Immature natural killer cell (primary cell): Measurements from ENCODE around the gene DDX5. TPM values are rescaled to one million over a fixed set of nuclear protein-coding genes. Genes with fewer than 3 reads are reported as not detected.
A peak's percentile ranks its signal among the peaks of the same experiment; 100 is the strongest.

Source experiments
- DNase-seq, 3 donors: peaks; one replicate each; pipeline ENCODE4 v3.0.0; 2022; ENCODE audit warnings: mixed read lengths in 1 of 3
- H3K27ac Mint-ChIP-seq, 6 donors: one replicate each; pipeline ENCODE4 v1.8.0; 2020; ENCODE audit warnings: mixed read lengths in 6 of 6, mild to moderate bottlenecking in 5 of 6, inconsistent platforms in 4 of 6, moderate library complexity in 3 of 6
- H3K27me3 Mint-ChIP-seq, 3 donors: one replicate each; pipeline ENCODE4 v1.8.0; 2020 to 2021; ENCODE audit warnings: low read depth in 3 of 3, mild to moderate bottlenecking in 3 of 3, mixed read lengths in 3 of 3, moderate library complexity in 3 of 3, inconsistent platforms in 1 of 3
- H3K36me3 Mint-ChIP-seq, 3 donors: one replicate each; pipeline ENCODE4 v1.8.0; 2020; ENCODE audit warnings: mixed read lengths in 3 of 3, inconsistent platforms in 2 of 3, mild to moderate bottlenecking in 2 of 3
- H3K4me1 Mint-ChIP-seq, 2 donors: one replicate each; pipeline ENCODE4 v1.8.0; 2020; ENCODE audit warnings: inconsistent platforms in 2 of 2, mild to moderate bottlenecking in 2 of 2, mixed read lengths in 2 of 2, moderate library complexity in 1 of 2
- H3K4me3 Mint-ChIP-seq, 5 donors: one replicate each; pipeline ENCODE4 v1.8.0; 2020; ENCODE audit warnings: mild to moderate bottlenecking in 5 of 5, mixed read lengths in 5 of 5, inconsistent platforms in 3 of 5, moderate library complexity in 3 of 5
- H3K9me3 Mint-ChIP-seq, 6 donors: one replicate each; pipeline ENCODE4 v1.8.0; 2020; ENCODE audit warnings: mild to moderate bottlenecking in 6 of 6, mixed read lengths in 6 of 6, inconsistent platforms in 4 of 6, moderate library complexity in 3 of 6
- polyA plus RNA-seq, 3 donors: library from polyadenylated mRNA; unstranded; fragments of 300-500 nt; fragmentation: Illumina TruSeq; gene quantifications; one replicate each; pipeline ENCODE4 v1.2.3, GENCODE V29; 2021

DDX5 gene
- polyA plus RNA-seq, 3 donors from 2014 or later: 902 to 1,477 (median 1,071) TPM

GRCh38 chr17:64532409-64532808 lies 26.3 kb upstream of the DDX5 start:
- Mint-ChIP-seq H3K27ac (peak overlapping the region in 2 of 6 donors; percentile 21 to 34), H3K27me3 (peaks cover 0 to 1% (median 0%) of the 10 kb centered on the region in 3 donors), H3K4me3 (no peak overlapping the region), H3K36me3 (peaks cover 16 to 55% (median 40%) of the 10 kb centered on the region in 3 donors), H3K9me3 (no peaks in the 10 kb centered on the region), H3K4me1 (no peaks in the 10 kb centered on the region)
- no peak for DNase-seq

DNA sequence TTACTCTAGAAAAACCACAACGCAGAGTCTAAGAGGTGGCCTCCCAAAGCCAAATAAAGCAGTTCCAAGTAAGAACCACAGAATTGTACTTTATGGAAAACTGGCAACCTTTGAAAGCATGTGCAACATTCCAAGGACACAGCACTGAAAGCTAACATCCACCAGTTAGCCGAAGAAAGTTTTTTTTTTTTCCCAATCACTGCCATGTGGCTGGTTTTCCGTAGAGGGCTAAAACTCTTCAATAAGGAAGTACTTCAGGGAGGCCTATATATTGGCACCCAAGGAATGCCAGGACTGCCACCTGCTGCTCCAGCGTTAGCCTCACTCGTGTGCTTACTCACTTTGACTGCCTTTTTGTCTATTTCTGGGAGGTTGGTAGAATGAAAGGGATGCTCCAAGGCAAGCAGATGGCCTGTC lies 25.9 kb upstream of the DDX5 start:
- Mint-ChIP-seq H3K4me3 (no peak overlapping the region), H3K4me1 (no peaks in the 10 kb centered on the region), H3K27me3 (peaks cover 0 to 1% (median 0%) of the 10 kb centered on the region in 3 donors), H3K36me3 (peaks cover 12 to 55% (median 40%) of the 10 kb centered on the region in 3 donors), H3K27ac (peak overlapping the region in 2 of 6 donors; percentile 10 to 21), H3K9me3 (no peaks in the 10 kb centered on the region)
- DNase-seq: no peak

- Mint-ChIP-seq H3K36me3 (peaks cover 17 to 64% (median 50%) of the 10 kb centered on the region in 3 donors), H3K27me3 (peaks cover 0 to 1% (median 0%) of the 10 kb centered on the region in 3 donors), H3K4me1 (no peaks in the 10 kb centered on the region), H3K27ac (no peak overlapping the region), H3K9me3 (no peaks in the 10 kb centered on the region), H3K4me3 (no peak overlapping the region)
- DNase-seq: no peak
Observed at GRCh38 chr17:64529221-64529620, 23.1 kb upstream of the DDX5 start.

DNA sequence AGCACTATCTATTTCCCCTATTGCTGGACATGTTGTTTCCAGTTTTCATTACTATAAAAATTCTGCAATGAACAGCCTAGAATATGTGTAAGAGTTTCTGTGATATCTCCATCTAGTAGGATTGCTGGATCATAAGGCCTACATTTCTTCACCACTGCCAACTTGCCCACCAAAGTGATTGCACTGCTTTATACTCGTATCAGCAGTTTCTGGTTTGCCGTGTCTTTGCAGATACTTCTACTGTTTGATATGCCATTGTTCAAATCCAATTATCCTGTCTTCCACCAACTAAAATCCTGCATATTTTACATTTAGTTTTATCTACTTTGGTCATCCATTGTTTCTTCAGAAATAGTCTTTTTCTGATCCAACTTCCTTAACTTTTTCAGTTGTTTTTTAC lies 21.8 kb upstream of the DDX5 start:
- no peak overlapping the region for H3K4me3 Mint-ChIP-seq
- peaks cover 0 to 2% (median 0%) of the 10 kb centered on the region in 3 donors for H3K27me3 Mint-ChIP-seq
- no peaks in the 10 kb centered on the region for H3K9me3 Mint-ChIP-seq
- H3K36me3 Mint-ChIP-seq: peaks cover 21 to 66% (median 51%) of the 10 kb centered on the region in 3 donors
- H3K4me1 Mint-ChIP-seq: peaks cover 0 to 6% of the 10 kb centered on the region in 2 donors
- no peak for DNase-seq
- no peak overlapping the region for H3K27ac Mint-ChIP-seq

GRCh38 chr17:64520359-64520758 lies 14.3 kb upstream of the DDX5 start:
- H3K9me3 Mint-ChIP-seq: no peaks in the 10 kb centered on the region
- H3K27ac Mint-ChIP-seq: no peak overlapping the region
- peaks cover 24 to 31% (median 27%) of the 10 kb centered on the region in 3 donors for H3K36me3 Mint-ChIP-seq
- peaks cover 0 to 1% (median 0%) of the 10 kb centered on the region in 3 donors for H3K27me3 Mint-ChIP-seq
- H3K4me3 Mint-ChIP-seq: no peak overlapping the region
- no peak for DNase-seq
- peaks cover 0 to 19% of the 10 kb centered on the region in 2 donors for H3K4me1 Mint-ChIP-seq

DNA sequence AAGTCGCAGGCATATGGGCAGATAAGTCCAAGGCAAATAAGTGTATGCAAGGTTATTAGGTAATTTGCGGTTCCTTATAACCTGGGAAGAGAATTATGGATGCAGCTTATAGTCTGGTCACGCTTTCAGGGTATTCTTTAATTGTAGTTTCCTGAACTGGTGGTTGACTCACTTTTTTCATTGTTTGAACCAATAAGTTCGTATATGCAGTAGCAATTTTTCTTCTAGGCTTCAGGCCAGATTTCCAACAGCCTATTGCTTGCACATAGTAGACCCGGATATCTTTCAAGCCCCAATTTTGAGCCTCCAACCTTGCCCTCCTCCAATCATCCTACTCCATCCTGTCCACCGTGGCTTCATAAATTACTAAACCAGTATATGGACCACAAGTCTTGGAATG lies 13.5 kb upstream of the DDX5 start:
- H3K9me3 Mint-ChIP-seq: no peaks in the 10 kb centered on the region

DNA sequence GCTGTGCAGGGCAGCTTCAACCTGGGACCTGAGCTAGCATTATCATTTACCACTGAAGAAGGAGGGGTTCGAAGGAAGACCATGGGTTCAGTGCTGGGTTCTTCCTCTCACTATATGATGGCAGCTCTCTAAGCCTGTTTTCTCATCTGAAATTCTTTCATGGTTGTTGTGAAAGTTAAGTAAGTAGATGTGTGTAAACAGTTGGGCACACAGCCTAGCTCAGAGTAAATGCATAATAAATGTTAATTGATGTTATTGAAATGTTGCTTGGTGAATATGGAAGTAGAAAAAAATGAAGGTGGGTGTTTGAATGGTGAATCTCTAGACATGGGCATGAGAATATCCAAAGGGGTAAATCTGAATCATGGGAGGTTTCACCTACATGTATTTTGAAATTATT lies 9.7 kb upstream of the DDX5 start:
- no peak for DNase-seq
- Mint-ChIP-seq H3K9me3 (no peaks in the 10 kb centered on the region), H3K27ac (peak overlapping the region in 3 of 6 donors; percentile 18 to 23 (median 18)), H3K4me3 (no peak overlapping the region), H3K36me3 (peaks cover 19 to 37% (median 20%) of the 10 kb centered on the region in 3 donors), H3K4me1 (peaks cover under 1 to 30% of the 10 kb centered on the region in 2 donors), H3K27me3 (no peaks in the 10 kb centered on the region)

More for the DNA sequence above, 13.5 kb upstream of the DDX5 start:
- H3K36me3 Mint-ChIP-seq: peaks cover 28 to 32% (median 30%) of the 10 kb centered on the region in 3 donors
- no peak for DNase-seq
- peaks cover 0 to 23% of the 10 kb centered on the region in 2 donors for H3K4me1 Mint-ChIP-seq
- peaks cover 0 to 1% (median 0%) of the 10 kb centered on the region in 3 donors for H3K27me3 Mint-ChIP-seq
- H3K4me3 Mint-ChIP-seq: no peak overlapping the region
- no peak overlapping the region for H3K27ac Mint-ChIP-seq

- H3K27ac Mint-ChIP-seq: peak overlapping the region in 2 of 6 donors; percentile 18
- no peaks in the 10 kb centered on the region for H3K27me3 Mint-ChIP-seq
- peaks cover 3 to 31% of the 10 kb centered on the region in 2 donors for H3K4me1 Mint-ChIP-seq
- H3K36me3 Mint-ChIP-seq: peaks cover 19 to 41% (median 20%) of the 10 kb centered on the region in 3 donors
- DNase-seq: no peak
- no peaks in the 10 kb centered on the region for H3K9me3 Mint-ChIP-seq
- H3K4me3 Mint-ChIP-seq: no peak overlapping the region
Observed at GRCh38 chr17:64515419-64515818, 9.3 kb upstream of the DDX5 start.

- DNase-seq: no peak
- Mint-ChIP-seq H3K27me3 (peaks cover 30 to 34% (median 30%) of the 10 kb centered on the region in 3 donors), H3K36me3 (peaks cover 15 to 46% (median 22%) of the 10 kb centered on the region in 3 donors), H3K27ac (no peak overlapping the region), H3K4me1 (peaks cover 28 to 55% of the 10 kb centered on the region in 2 donors), H3K4me3 (no peak overlapping the region), H3K9me3 (peaks cover 0 to 4% (median 0%) of the 10 kb centered on the region in 6 donors)
Observed at GRCh38 chr17:64509179-64509578, 3.1 kb upstream of the DDX5 start.

GRCh38 chr17:64508683-64509082 lies 2.6 kb upstream of the DDX5 start:
- peaks cover 0 to 4% (median 0%) of the 10 kb centered on the region in 6 donors for H3K9me3 Mint-ChIP-seq
- peaks cover 33 to 55% of the 10 kb centered on the region in 2 donors for H3K4me1 Mint-ChIP-seq
- peaks cover 16 to 46% (median 27%) of the 10 kb centered on the region in 3 donors for H3K36me3 Mint-ChIP-seq
- H3K27me3 Mint-ChIP-seq: peaks cover 35 to 39% (median 35%) of the 10 kb centered on the region in 3 donors
- no peak for DNase-seq
- peak overlapping the region in 2 of 6 donors; percentile 49 to 55 for H3K27ac Mint-ChIP-seq
- peak overlapping the region; percentile 18 to 61 (median 53) for H3K4me3 Mint-ChIP-seq

DNA sequence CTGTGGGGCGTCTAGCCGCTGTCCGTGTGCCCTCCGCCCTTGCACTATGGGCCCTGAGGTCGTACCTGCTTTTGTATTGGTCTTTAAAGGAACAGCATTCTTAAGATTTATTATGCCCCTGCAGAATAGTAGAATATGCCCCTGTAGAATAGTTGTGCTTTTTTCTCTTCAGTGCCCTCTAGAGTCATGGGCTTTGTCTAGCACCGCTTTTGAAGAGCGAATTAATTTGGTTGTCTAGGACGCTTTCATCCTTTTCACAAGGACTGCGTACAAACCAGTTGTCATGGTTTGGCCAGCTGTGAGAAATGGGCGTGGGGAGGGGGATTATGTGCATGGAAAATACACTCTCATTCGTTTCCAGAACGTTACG lies 1.3 kb upstream of the DDX5 start:
- H3K9me3 Mint-ChIP-seq: peaks cover 0 to 4% (median 0%) of the 10 kb centered on the region in 6 donors
- H3K4me1 Mint-ChIP-seq: peaks cover 45 to 61% of the 10 kb centered on the region in 2 donors
- peaks cover 27 to 54% (median 39%) of the 10 kb centered on the region in 3 donors for H3K36me3 Mint-ChIP-seq
- peak overlapping the region; percentile 99 to 100 (median 100) for H3K27ac Mint-ChIP-seq
- peak; percentile 57 to 62 (median 59) for DNase-seq
- H3K4me3 Mint-ChIP-seq: peak overlapping the region; percentile 99 to 100 (median 99)
- H3K27me3 Mint-ChIP-seq: peaks cover 35 to 47% (median 41%) of the 10 kb centered on the region in 3 donors

GRCh38 chr17:64506576-64507412 lies 705 bp upstream of the DDX5 start, which contains the start of gene CEP95:
CEP95 (plus strand) TSS chr17:64506977; CDS start chr17:64507098, 121 bp downstream.
- Mint-ChIP-seq H3K4me3 (peak within 1 kb of the TSS; percentile 99 to 100 (median 99)), H3K4me1 (peaks cover 51 to 67% of the 10 kb centered on the region in 2 donors), H3K27me3 (peaks cover 35 to 53% (median 46%) of the 10 kb centered on the region in 3 donors), H3K9me3 (peaks cover 0 to 4% (median 0%) of the 10 kb centered on the region in 6 donors), H3K27ac (peak within 1 kb of the TSS; percentile 99 to 100 (median 100)), H3K36me3 (peaks cover 33 to 57% (median 45%) of the 10 kb centered on the region in 3 donors)
- peak; percentile 96 to 98 (median 98) for DNase-seq

DNA sequence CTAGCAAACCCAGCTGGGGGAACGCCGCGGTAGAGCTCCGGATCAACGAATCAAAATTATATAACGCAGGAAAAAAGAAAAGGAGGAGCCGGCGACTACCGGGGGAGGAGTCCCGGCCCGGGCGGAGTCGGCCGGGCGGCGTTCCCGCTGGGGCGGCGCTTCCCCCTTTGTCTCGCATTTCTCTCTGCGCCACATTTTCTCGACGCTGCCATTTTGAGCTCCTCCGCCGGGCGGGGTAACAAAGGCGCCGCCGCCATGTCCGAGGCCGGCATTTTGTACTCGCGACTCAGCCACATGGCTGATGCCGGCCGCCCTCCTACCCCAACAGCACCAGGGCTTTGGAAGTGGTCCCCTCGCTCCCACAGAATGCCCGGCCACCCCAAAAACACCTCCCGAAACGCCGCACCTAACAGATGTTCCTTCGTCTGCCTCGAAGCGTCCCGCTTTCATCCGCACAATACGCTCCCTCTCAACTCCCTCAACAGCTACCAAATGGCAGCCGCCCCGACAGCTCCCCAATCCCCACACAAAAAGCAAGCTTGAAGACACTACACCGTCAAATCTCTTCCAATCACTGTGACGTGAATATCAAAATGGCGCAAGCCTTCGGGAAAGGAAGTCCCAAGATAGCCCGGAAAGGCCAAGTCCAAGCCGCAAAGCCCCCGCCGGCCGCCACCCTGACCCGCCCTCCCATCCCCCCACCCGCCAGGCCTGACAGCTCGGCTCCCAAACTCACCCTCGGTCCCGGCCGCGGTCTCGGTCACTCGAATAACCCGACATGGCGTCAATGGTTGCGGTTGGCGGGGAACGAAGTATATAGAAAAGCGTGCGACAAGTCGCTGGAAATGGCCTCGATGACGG lies 519 bp downstream of the DDX5 start:
- peaks cover 0 to 4% (median 0%) of the 10 kb centered on the region in 6 donors for H3K9me3 Mint-ChIP-seq
- H3K27ac Mint-ChIP-seq: peak overlapping the region; percentile 99 to 100 (median 100)
- DNase-seq: peak; percentile 87 to 91 (median 90)
- H3K36me3 Mint-ChIP-seq: peaks cover 35 to 60% (median 55%) of the 10 kb centered on the region in 3 donors
- H3K27me3 Mint-ChIP-seq: peaks cover 40 to 65% (median 56%) of the 10 kb centered on the region in 3 donors
- H3K4me3 Mint-ChIP-seq: peak overlapping the region; percentile 99 to 100 (median 99)
- peaks cover 52 to 78% of the 10 kb centered on the region in 2 donors for H3K4me1 Mint-ChIP-seq
